BE2C (cell line): ENCODE data around the gene STAT5A.

ENCODE experiments used
- DNase-seq: peaks from one replicate; pipeline ENCODE4 v3.0.0-alpha.2; 2020
- H3K27me3 ChIP-seq: fragments of 250-450 bp; sonication (Bioruptor Pico); 2 replicates; pipeline ENCODE4 v1.5.1; 2020; ENCODE audit warnings: mild to moderate bottlenecking
- H3K36me3 ChIP-seq: fragments of 250-450 bp; sonication (Bioruptor Pico); 2 replicates; pipeline ENCODE4 v1.5.1; 2020; ENCODE audit warnings: mild to moderate bottlenecking
- H3K4me1 ChIP-seq: fragments of 250-450 bp; sonication (Bioruptor Pico); 2 replicates; pipeline ENCODE4 v1.5.1; 2020
- H3K4me3 ChIP-seq: 2 replicates; pipeline ENCODE4 v1.5.1; 2011; ENCODE audit warnings: low read depth, low read length
- H3K9me3 ChIP-seq: fragments of 250-450 bp; sonication (Bioruptor Pico); 2 replicates; pipeline ENCODE4 v1.5.1; 2020
- TF ChIP-seq, protein P1 (sequence below): IDR thresholded peaks from 2 replicates; pipeline ENCODE4 v1.5.1; 2012; ENCODE audit warnings: mild to moderate bottlenecking, low read depth, low read length

The STAT5A gene

DNA sequence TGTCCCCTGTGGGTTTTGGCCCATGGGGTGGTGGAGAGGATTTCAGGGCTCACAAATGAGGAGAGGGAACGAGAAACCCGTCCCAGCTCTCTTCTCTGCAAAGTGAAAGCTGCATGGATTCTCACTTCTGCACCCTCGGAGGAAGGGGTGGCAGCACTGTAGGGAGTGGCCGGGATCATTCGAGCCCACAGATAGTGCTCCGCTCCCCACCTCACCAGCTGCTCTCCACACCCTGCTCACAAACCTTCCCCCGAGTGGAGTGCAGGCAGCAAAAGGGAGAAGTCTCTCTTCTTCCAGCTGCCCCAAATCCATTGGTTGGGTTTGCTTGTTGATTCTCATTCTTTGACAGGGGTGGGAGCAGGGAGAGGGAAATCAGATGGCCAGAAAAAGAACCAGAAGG is 20.1 kb downstream of the STAT5A start:
- Histone ChIP-seq H3K4me1 (peaks cover 15% of the 10 kb centered on the region), H3K36me3 (no peaks in the 10 kb centered on the region)

DNA sequence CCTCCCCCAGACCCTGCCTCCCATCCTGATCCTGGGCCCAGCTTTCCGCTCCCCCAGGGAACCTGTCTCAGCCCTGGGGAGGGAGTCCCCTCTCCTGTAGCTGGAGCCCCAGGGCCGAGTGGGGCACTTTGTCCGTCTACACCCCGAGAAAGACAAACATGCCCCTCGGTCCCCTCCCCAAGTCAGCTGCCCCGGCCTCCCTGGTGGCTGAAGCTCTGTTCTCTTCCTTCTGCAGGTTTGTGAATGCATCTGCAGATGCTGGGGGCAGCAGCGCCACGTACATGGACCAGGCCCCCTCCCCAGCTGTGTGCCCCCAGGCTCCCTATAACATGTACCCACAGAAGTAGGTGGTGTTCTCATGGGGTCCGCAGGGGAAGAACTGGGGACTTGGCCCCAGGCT is 20.8 kb downstream of the STAT5A start:
- Histone ChIP-seq H3K9me3 (no peaks in the 10 kb centered on the region), H3K36me3 (no peaks in the 10 kb centered on the region; the same call in 1 of the 2 replicates), H3K4me1 (peaks cover 15% of the 10 kb centered on the region), H3K4me3 (no peak overlapping the region), H3K27me3 (no peaks in the 10 kb centered on the region)
- no peak for DNase-seq
- TF ChIP-seq, protein P1, sequence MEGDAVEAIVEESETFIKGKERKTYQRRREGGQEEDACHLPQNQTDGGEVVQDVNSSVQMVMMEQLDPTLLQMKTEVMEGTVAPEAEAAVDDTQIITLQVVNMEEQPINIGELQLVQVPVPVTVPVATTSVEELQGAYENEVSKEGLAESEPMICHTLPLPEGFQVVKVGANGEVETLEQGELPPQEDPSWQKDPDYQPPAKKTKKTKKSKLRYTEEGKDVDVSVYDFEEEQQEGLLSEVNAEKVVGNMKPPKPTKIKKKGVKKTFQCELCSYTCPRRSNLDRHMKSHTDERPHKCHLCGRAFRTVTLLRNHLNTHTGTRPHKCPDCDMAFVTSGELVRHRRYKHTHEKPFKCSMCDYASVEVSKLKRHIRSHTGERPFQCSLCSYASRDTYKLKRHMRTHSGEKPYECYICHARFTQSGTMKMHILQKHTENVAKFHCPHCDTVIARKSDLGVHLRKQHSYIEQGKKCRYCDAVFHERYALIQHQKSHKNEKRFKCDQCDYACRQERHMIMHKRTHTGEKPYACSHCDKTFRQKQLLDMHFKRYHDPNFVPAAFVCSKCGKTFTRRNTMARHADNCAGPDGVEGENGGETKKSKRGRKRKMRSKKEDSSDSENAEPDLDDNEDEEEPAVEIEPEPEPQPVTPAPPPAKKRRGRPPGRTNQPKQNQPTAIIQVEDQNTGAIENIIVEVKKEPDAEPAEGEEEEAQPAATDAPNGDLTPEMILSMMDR: no peak

More for the DNA sequence above, 20.1 kb downstream of the STAT5A start:
- TF ChIP-seq, protein P1: no peak
- no peak for DNase-seq
- Histone ChIP-seq H3K4me3 (no peak overlapping the region), H3K27me3 (no peaks in the 10 kb centered on the region), H3K9me3 (no peaks in the 10 kb centered on the region)

DNA sequence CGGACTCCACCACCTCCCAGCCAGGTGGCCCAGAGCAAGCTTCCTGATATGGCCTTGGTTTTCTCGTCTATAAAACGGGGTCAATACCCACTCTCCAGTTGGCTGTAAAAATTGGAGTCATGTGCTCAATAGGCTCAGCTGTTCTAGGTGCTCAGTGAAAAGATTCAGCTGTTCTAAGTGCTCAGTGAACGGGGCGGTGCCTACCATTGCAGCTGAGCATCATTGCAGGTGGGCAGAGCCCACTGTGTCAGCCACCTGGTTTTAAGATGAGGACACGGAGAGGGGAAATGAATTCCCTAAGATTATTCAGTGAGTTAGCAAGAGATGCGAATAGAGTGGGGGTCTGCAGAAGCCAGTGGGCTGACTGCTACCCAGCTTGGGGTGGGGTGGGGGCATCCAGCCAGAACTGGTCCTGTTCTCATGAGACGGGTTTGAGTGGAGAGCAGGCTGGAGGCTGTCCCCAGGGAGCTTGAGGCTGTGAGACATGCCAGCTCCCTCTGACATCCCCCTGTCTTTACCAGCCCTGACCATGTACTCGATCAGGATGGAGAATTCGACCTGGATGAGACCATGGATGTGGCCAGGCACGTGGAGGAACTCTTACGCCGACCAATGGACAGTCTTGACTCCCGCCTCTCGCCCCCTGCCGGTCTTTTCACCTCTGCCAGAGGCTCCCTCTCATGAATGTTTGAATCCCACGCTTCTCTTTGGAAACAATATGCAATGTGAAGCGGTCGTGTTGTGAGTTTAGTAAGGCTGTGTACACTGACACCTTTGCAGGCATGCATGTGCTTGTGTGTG is 21.9 kb downstream of the STAT5A start:
- peaks cover under 1% of the 10 kb centered on the region for H3K36me3 ChIP-seq
- H3K4me1 ChIP-seq: peaks cover 15% of the 10 kb centered on the region
- TF ChIP-seq, protein P1: peak; percentile 45
- DNase-seq: peak; percentile 56
- no peaks in the 10 kb centered on the region for H3K9me3 ChIP-seq
- H3K27me3 ChIP-seq: no peaks in the 10 kb centered on the region
- no peak overlapping the region for H3K4me3 ChIP-seq

DNA sequence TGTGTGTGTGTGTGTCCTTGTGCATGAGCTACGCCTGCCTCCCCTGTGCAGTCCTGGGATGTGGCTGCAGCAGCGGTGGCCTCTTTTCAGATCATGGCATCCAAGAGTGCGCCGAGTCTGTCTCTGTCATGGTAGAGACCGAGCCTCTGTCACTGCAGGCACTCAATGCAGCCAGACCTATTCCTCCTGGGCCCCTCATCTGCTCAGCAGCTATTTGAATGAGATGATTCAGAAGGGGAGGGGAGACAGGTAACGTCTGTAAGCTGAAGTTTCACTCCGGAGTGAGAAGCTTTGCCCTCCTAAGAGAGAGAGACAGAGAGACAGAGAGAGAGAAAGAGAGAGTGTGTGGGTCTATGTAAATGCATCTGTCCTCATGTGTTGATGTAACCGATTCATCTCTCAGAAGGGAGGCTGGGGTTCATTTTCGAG is 22.5 kb downstream of the STAT5A start:
- Histone ChIP-seq H3K36me3 (peaks cover 2% of the 10 kb centered on the region), H3K4me3 (no peak overlapping the region), H3K4me1 (peaks cover 15% of the 10 kb centered on the region), H3K27me3 (no peaks in the 10 kb centered on the region), H3K9me3 (no peaks in the 10 kb centered on the region)
- TF ChIP-seq, protein P1: no peak
- DNase-seq: no peak

DNA sequence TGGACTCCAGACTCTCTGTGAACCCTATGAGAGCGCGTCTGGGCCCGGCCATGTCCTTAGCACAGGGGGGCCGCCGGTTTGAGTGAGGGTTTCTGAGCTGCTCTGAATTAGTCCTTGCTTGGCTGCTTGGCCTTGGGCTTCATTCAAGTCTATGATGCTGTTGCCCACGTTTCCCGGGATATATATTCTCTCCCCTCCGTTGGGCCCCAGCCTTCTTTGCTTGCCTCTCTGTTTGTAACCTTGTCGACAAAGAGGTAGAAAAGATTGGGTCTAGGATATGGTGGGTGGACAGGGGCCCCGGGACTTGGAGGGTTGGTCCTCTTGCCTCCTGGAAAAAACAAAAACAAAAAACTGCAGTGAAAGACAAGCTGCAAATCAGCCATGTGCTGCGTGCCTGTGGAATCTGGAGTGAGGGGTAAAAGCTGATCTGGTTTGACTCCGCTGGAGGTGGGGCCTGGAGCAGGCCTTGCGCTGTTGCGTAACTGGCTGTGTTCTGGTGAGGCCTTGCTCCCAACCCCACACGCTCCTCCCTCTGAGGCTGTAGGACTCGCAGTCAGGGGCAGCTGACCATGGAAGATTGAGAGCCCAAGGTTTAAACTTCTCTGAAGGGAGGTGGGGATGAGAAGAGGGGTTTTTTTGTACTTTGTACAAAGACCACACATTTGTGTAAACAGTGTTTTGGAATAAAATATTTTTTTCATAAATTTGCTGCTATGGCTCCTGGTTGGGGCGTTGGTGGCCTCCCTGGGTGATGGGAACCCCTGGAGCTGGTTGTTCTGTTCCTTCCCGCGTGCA is 23.1 kb downstream of the STAT5A start:
- DNase-seq: peak; percentile 96
- Histone ChIP-seq H3K27me3 (no peaks in the 10 kb centered on the region), H3K4me3 (peak overlapping the region; percentile 52), H3K36me3 (peaks cover 5% of the 10 kb centered on the region), H3K9me3 (no peaks in the 10 kb centered on the region), H3K4me1 (peaks cover 15% of the 10 kb centered on the region)
- TF ChIP-seq, protein P1: no peak

DNA sequence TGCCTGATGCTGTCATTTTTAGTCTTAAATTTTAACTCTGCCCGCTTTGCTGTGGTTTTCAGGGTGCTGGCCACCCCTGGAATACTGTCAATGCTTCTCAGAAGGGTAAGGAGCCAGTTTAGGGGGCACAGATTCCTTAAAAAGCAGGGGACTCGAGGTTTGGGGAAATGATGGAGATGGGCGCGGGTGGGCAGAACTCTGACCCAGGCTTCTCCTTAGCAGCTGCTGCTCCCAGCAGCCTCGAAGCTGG is 23.7 kb downstream of the STAT5A start:
- Histone ChIP-seq H3K36me3 (peaks cover 7% of the 10 kb centered on the region), H3K9me3 (no peaks in the 10 kb centered on the region), H3K27me3 (no peaks in the 10 kb centered on the region), H3K4me3 (peak overlapping the region; percentile 52), H3K4me1 (peaks cover 15% of the 10 kb centered on the region)
- DNase-seq: no peak
- TF ChIP-seq, protein P1: no peak
